ENCODE data around the gene RILPL1.

RILPL1 gene

DNA sequence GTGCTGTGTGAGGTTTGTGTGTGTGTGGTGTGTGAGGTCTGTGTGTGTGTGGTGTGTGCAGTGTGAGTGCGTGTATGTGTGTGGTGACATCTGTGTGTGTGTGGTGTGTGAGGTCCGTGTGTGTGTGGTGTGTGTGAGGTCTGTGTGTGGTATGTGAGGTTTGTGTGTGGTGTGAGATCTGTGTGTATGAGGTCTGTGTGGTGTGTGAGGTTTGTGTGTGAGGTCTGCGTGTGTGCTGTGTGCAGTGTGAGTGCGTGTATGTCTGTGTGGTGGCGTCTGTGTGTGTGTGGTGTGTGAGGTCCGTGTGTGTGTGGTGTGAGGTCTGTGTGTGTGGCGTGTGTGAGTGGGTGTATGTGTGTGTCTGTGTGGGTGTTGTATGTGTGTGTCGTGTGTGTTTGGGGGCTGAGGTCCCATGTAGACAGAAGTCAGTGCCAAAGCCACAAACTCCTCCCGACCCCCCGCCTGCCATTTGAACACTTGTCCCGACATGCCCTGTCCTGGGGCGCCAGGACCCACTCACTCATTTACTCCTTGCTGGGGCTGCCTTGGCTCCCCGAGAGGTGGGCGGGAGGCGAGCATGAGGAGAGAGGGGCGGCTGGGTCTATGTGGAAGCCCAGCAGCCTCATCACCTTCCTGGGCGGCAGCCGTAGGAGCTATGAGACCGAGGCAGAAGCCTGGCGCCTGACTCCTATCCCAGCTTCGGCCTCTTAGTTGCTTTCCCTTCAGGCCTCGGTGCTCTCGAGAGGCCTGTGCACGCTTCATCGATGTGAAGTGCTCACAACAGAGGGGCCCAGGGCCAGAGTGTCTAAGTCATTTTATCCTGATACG lies 20.5 kb downstream of the RILPL1 start:
- Histone ChIP-seq H3K9ac (ENCODE audit: insufficient read length) (no peak overlapping the region), H3K27ac (peak overlapping the region; percentile 42; the same call in 1 of the 2 replicates), H3K9me3 (ENCODE audit: low read depth, low read length) (no peaks in the 10 kb centered on the region), H3K4me3 (no peak overlapping the region), H3K36me3 (ENCODE audit: insufficient read depth, low read length) (peaks cover 8% of the 10 kb centered on the region; the same call in 1 of the 2 replicates)
- no peak for DNase-seq (ENCODE audit: low read depth, low spot score)
- no peak for TF ChIP-seq EZH2 (IDR thresholded peaks at IDR 0.05)
- TF ChIP-seq POLR2AphosphoS5 (IDR thresholded peaks at IDR 0.05; ENCODE audit: borderline replicate concordance, low read depth, low read length) = no peak
- TF ChIP-seq FOXP2 (optimal IDR thresholded peaks at IDR 0.05; ENCODE audit: control extremely low read depth, extremely low read length, insufficient read depth) = no peak

- no peak for DNase-seq (ENCODE audit: low read depth, low spot score)
- no peak for TF ChIP-seq EZH2 (IDR thresholded peaks at IDR 0.05)
- TF ChIP-seq POLR2AphosphoS5 (IDR thresholded peaks at IDR 0.05; ENCODE audit: borderline replicate concordance, low read depth, low read length) = no peak
- TF ChIP-seq FOXP2 (optimal IDR thresholded peaks at IDR 0.05; ENCODE audit: control extremely low read depth, extremely low read length, insufficient read depth) = no peak
- no peak overlapping the region for H3K27ac ChIP-seq
- H3K9me3 ChIP-seq (ENCODE audit: low read depth, low read length) = no peaks in the 10 kb centered on the region
- peaks cover 8% of the 10 kb centered on the region; the same call in 1 of the 2 replicates for H3K36me3 ChIP-seq (ENCODE audit: insufficient read depth, low read length)
- H3K4me3 ChIP-seq = no peak overlapping the region
- H3K9ac ChIP-seq (ENCODE audit: insufficient read length) = no peak overlapping the region
Observed at GRCh38 chr12:123506843-123507236, 26.7 kb downstream of the RILPL1 start.

- no peak overlapping the region for H3K27ac ChIP-seq
- no peak overlapping the region for H3K9ac ChIP-seq (ENCODE audit: insufficient read length)
- H3K4me3 ChIP-seq = no peak overlapping the region
- H3K36me3 ChIP-seq (ENCODE audit: insufficient read depth, low read length) = peaks cover 6% of the 10 kb centered on the region; the same call in 1 of the 2 replicates
- no peaks in the 10 kb centered on the region for H3K9me3 ChIP-seq (ENCODE audit: low read depth, low read length)
- DNase-seq (ENCODE audit: low read depth, low spot score) = no peak
- TF ChIP-seq FOXP2 (optimal IDR thresholded peaks at IDR 0.05; ENCODE audit: control extremely low read depth, extremely low read length, insufficient read depth) = no peak
- no peak for TF ChIP-seq POLR2AphosphoS5 (IDR thresholded peaks at IDR 0.05; ENCODE audit: borderline replicate concordance, low read depth, low read length)
- no peak for TF ChIP-seq EZH2 (IDR thresholded peaks at IDR 0.05)
Observed at GRCh38 chr12:123506059-123506842, 27.3 kb downstream of the RILPL1 start.

GRCh38 chr12:123502163-123502704 lies 31.3 kb downstream of the RILPL1 start:
- Histone ChIP-seq H3K9ac (ENCODE audit: insufficient read length) (no peak overlapping the region), H3K27ac (no peak overlapping the region), H3K36me3 (ENCODE audit: insufficient read depth, low read length) (no peaks in the 10 kb centered on the region), H3K9me3 (ENCODE audit: low read depth, low read length) (no peaks in the 10 kb centered on the region), H3K4me3 (no peak overlapping the region)
- DNase-seq (ENCODE audit: low read depth, low spot score) = no peak
- TF ChIP-seq FOXP2 (optimal IDR thresholded peaks at IDR 0.05; ENCODE audit: control extremely low read depth, extremely low read length, insufficient read depth) (no peak), EZH2 (IDR thresholded peaks at IDR 0.05) (no peak), POLR2AphosphoS5 (IDR thresholded peaks at IDR 0.05; ENCODE audit: borderline replicate concordance, low read depth, low read length) (no peak)

- Histone ChIP-seq H3K9me3 (ENCODE audit: low read depth, low read length) (no peaks in the 10 kb centered on the region), H3K9ac (ENCODE audit: insufficient read length) (no peak overlapping the region), H3K27ac (no peak overlapping the region), H3K36me3 (ENCODE audit: insufficient read depth, low read length) (no peaks in the 10 kb centered on the region), H3K4me3 (no peak overlapping the region)
- TF ChIP-seq EZH2 (IDR thresholded peaks at IDR 0.05) = no peak
- no peak for DNase-seq (ENCODE audit: low read depth, low spot score)
Observed at GRCh38 chr12:123499332-123499731, 34.2 kb downstream of the RILPL1 start.

DNA sequence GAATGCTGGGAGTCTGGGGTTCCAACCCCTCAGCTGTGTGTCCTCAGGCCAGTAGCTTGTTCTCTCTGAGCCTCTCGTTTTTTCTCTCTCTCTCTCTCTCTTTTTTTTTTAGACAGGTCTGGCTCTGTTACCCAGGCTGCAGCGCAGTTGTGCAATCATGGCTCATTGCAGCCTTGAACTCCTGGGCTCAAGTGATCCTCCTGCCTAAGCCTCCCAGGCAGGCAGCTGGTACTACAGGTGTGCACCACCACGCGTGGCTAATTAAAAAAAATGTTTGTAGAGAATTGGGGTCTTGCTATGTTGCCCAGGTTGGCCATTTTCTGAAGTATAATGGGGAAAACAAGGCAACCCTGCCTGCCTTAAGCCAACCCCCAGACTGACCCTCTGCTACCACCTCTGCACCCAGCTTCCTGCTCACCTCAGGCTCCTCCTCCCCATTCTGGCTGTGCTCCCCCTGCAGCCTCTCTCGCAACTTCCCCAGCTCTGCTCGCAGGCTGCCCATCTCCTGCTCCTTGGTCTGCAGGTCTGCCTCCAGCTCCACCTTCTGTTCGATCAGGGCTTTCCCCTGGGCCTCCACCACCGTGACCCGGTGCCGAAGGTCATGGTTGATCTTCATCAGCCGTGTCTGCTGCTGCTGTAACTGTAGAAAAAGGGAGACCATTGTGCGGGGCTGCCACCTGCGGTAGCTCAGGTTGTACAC lies 35.2 kb downstream of the RILPL1 start:
- H3K27ac ChIP-seq = no peak overlapping the region
- H3K9me3 ChIP-seq (ENCODE audit: low read depth, low read length) = no peaks in the 10 kb centered on the region
- no peak overlapping the region for H3K9ac ChIP-seq (ENCODE audit: insufficient read length)
- TF ChIP-seq FOXP2 (optimal IDR thresholded peaks at IDR 0.05; ENCODE audit: control extremely low read depth, extremely low read length, insufficient read depth) (no peak), POLR2AphosphoS5 (IDR thresholded peaks at IDR 0.05; ENCODE audit: borderline replicate concordance, low read depth, low read length) (no peak), EZH2 (IDR thresholded peaks at IDR 0.05) (no peak)
- no peak for DNase-seq (ENCODE audit: low read depth, low spot score)
- no peak overlapping the region for H3K4me3 ChIP-seq
- no peaks in the 10 kb centered on the region for H3K36me3 ChIP-seq (ENCODE audit: insufficient read depth, low read length)

DNA sequence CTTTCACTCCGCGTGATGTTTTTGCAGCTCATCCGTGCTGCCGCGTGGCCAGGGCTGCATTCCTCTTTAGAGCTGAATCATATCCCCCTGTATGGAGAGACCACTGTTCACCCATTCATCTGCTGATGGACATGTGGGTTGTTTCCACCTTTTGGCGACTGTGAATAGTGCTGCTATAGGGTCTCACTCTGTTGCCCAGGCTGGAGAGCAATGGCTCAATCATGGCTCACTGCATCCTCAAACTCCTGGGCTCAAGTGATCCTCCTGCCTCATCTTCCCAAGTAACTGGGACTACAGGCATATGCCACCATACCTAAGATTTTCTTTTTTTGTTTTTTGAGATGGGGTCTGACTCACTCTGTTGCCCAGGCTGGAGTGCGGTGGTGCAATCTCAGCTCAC lies 36.5 kb downstream of the RILPL1 start:
- Histone ChIP-seq H3K9me3 (ENCODE audit: low read depth, low read length) (no peaks in the 10 kb centered on the region), H3K27ac (no peak overlapping the region), H3K9ac (ENCODE audit: insufficient read length) (no peak overlapping the region), H3K36me3 (ENCODE audit: insufficient read depth, low read length) (no peaks in the 10 kb centered on the region), H3K4me3 (no peak overlapping the region)
- TF ChIP-seq POLR2AphosphoS5 (IDR thresholded peaks at IDR 0.05; ENCODE audit: borderline replicate concordance, low read depth, low read length) (no peak), FOXP2 (optimal IDR thresholded peaks at IDR 0.05; ENCODE audit: control extremely low read depth, extremely low read length, insufficient read depth) (no peak), EZH2 (IDR thresholded peaks at IDR 0.05) (no peak)
- no peak for DNase-seq (ENCODE audit: low read depth, low spot score)
